ENCODE results near the gene HSD17B4. TPM values are rescaled to one million over a fixed set of nuclear protein-coding genes. Genes with fewer than 3 reads are reported as not detected.
"Not testable (repeated sequence)": the region's sequence is repeated elsewhere in the genome, so short reads cannot be mapped to it uniquely, and the experiment has no call there.

HSD17B4 gene
- polyA plus RNA-seq, 6 donors from 2014 or later = 118 to 195 (median 128) TPM

GRCh38 chr5:119417891-119418605 is 34.2 kb upstream of the HSD17B4 start:
- ATAC-seq (ENCODE audit: low read depth in 2 of 2) (no peak), DNase-seq (no peak)
- H3K4me1 Mint-ChIP-seq = peaks cover 56 to 88% (median 64%) of the 10 kb centered on the region in 3 donors
- peak overlapping the region in 6 of 8 donors; percentile 18 to 82 (median 40) for H3K4me3 Mint-ChIP-seq
- H3K9me3 Mint-ChIP-seq = peaks cover 0 to 8% (median 6%) of the 10 kb centered on the region in 7 donors
- peak overlapping the region in 5 of 6 donors; percentile 45 to 97 (median 93) for H3K27ac Mint-ChIP-seq
- H3K27me3 Mint-ChIP-seq = no peaks in the 10 kb centered on the region
- H3K36me3 Mint-ChIP-seq = no peaks in the 10 kb centered on the region

- Mint-ChIP-seq H3K9me3 (peaks cover 0 to 8% (median 6%) of the 10 kb centered on the region in 7 donors), H3K27ac (peak overlapping the region; percentile 45 to 97 (median 94)), H3K27me3 (no peaks in the 10 kb centered on the region), H3K4me3 (peak overlapping the region; percentile 17 to 87 (median 56)), H3K36me3 (no peaks in the 10 kb centered on the region), H3K4me1 (peaks cover 55 to 83% (median 65%) of the 10 kb centered on the region in 3 donors)
- ATAC-seq (ENCODE audit: low read depth in 2 of 2) = peak; percentile 60 to 72
- peak; percentile 48 for DNase-seq
These were observed 33.6 kb upstream of the HSD17B4 start for GRCh38 chr5:119418606-119419100.

GRCh38 chr5:119420169-119420568 is 32.1 kb upstream of the HSD17B4 start:
- H3K27me3 Mint-ChIP-seq = no peaks in the 10 kb centered on the region
- H3K36me3 Mint-ChIP-seq = peaks cover 0 to 4% of the 10 kb centered on the region in 2 donors
- peak overlapping the region in 7 of 8 donors; percentile 19 to 82 (median 54) for H3K4me3 Mint-ChIP-seq
- peak overlapping the region; percentile 45 to 97 (median 94) for H3K27ac Mint-ChIP-seq
- H3K4me1 Mint-ChIP-seq = peaks cover 48 to 73% (median 64%) of the 10 kb centered on the region in 3 donors
- DNase-seq (peak; percentile 50), ATAC-seq (ENCODE audit: low read depth in 2 of 2) (peak; percentile 40 to 61)
- H3K9me3 Mint-ChIP-seq = peaks cover 0 to 4% (median 1%) of the 10 kb centered on the region in 7 donors

- Mint-ChIP-seq H3K4me1 (peaks cover 32 to 58% (median 36%) of the 10 kb centered on the region in 3 donors), H3K27me3 (no peaks in the 10 kb centered on the region), H3K27ac (peak overlapping the region in 3 of 6 donors; percentile 7 to 26 (median 8)), H3K36me3 (peaks cover 4 to 7% of the 10 kb centered on the region in 2 donors), H3K9me3 (peaks cover 0 to 5% (median 0%) of the 10 kb centered on the region in 7 donors), H3K4me3 (peak overlapping the region in 4 of 8 donors; percentile 1 to 80 (median 38))
- ATAC-seq (ENCODE audit: low read depth in 2 of 2) = peak in 1 of 2 donors; percentile 37
- DNase-seq = no peak
These were observed 26.2 kb upstream of the HSD17B4 start for GRCh38 chr5:119426057-119426456.

GRCh38 chr5:119427060-119427459 is 25.2 kb upstream of the HSD17B4 start:
- H3K4me3 Mint-ChIP-seq = peak overlapping the region in 2 of 8 donors; percentile 64 to 87
- H3K9me3 Mint-ChIP-seq = peaks cover 0 to 5% (median 0%) of the 10 kb centered on the region in 7 donors
- H3K36me3 Mint-ChIP-seq = peaks cover 4 to 7% of the 10 kb centered on the region in 2 donors
- no peaks in the 10 kb centered on the region for H3K27me3 Mint-ChIP-seq
- peak overlapping the region in 1 of 6 donors; percentile 42 for H3K27ac Mint-ChIP-seq
- DNase-seq = no peak
- no peak for ATAC-seq (ENCODE audit: low read depth in 2 of 2)
- peaks cover 32 to 51% (median 36%) of the 10 kb centered on the region in 3 donors for H3K4me1 Mint-ChIP-seq

- H3K4me1 Mint-ChIP-seq = peaks cover 28 to 49% (median 36%) of the 10 kb centered on the region in 3 donors
- peak overlapping the region in 5 of 6 donors; percentile 14 to 76 (median 74) for H3K27ac Mint-ChIP-seq
These were observed 24.7 kb upstream of the HSD17B4 start for GRCh38 chr5:119427596-119427995.

GRCh38 chr5:119428166-119428565 is 24.1 kb upstream of the HSD17B4 start:
- not testable (repeated sequence) for H3K27me3 Mint-ChIP-seq; ATAC-seq (ENCODE audit: low read depth in 2 of 2); H3K36me3 Mint-ChIP-seq; DNase-seq; H3K9me3 Mint-ChIP-seq
- Mint-ChIP-seq H3K4me3 (peak overlapping the region in 6 of 8 donors; percentile 3 to 87 (median 37)), H3K4me1 (peaks cover 28 to 49% (median 38%) of the 10 kb centered on the region in 3 donors), H3K27ac (peak overlapping the region in 5 of 6 donors; percentile 28 to 97 (median 74))

More at GRCh38 chr5:119427596-119427995, 24.7 kb upstream of the HSD17B4 start:
- not testable (repeated sequence) for ATAC-seq (ENCODE audit: low read depth in 2 of 2); H3K27me3 Mint-ChIP-seq; H3K36me3 Mint-ChIP-seq; DNase-seq; H3K9me3 Mint-ChIP-seq
- H3K4me3 Mint-ChIP-seq = peak overlapping the region in 4 of 8 donors; percentile 5 to 87 (median 57)

GRCh38 chr5:119428574-119428973 is 23.7 kb upstream of the HSD17B4 start:
- DNase-seq; H3K9me3 Mint-ChIP-seq; H3K27me3 Mint-ChIP-seq; H3K36me3 Mint-ChIP-seq; ATAC-seq (ENCODE audit: low read depth in 2 of 2): not testable (repeated sequence)
- H3K27ac Mint-ChIP-seq = peak overlapping the region in 3 of 6 donors; percentile 28 to 97 (median 76)
- peaks cover 28 to 53% (median 42%) of the 10 kb centered on the region in 3 donors for H3K4me1 Mint-ChIP-seq
- H3K4me3 Mint-ChIP-seq = peak overlapping the region in 3 of 8 donors; percentile 11 to 87 (median 64)

- peaks cover 0 to 12% (median 6%) of the 10 kb centered on the region in 7 donors for H3K9me3 Mint-ChIP-seq
- not testable (repeated sequence) for H3K27me3 Mint-ChIP-seq; ATAC-seq (ENCODE audit: low read depth in 2 of 2); H3K27ac Mint-ChIP-seq; H3K36me3 Mint-ChIP-seq; DNase-seq
- H3K4me1 Mint-ChIP-seq = peaks cover 26 to 55% (median 35%) of the 10 kb centered on the region in 3 donors
- H3K4me3 Mint-ChIP-seq = peak overlapping the region in 1 of 8 donors; percentile 44
These were observed 19.5 kb upstream of the HSD17B4 start for GRCh38 chr5:119432674-119433237.

- DNase-seq = peak; percentile 83
- Mint-ChIP-seq H3K27ac (peak overlapping the region; percentile 24 to 74 (median 43)), H3K36me3 (peaks cover 0 to 3% of the 10 kb centered on the region in 2 donors), H3K4me3 (peak overlapping the region; percentile 1 to 86 (median 59)), H3K4me1 (peaks cover 26 to 54% (median 43%) of the 10 kb centered on the region in 3 donors), H3K9me3 (peaks cover 0 to 15% (median 10%) of the 10 kb centered on the region in 7 donors), H3K27me3 (no peaks in the 10 kb centered on the region)
- ATAC-seq (ENCODE audit: low read depth in 2 of 2) = peak; percentile 87 to 92
These were observed 16.7 kb upstream of the HSD17B4 start for GRCh38 chr5:119435436-119436132.

- ATAC-seq (ENCODE audit: low read depth in 2 of 2); DNase-seq; H3K27me3 Mint-ChIP-seq; H3K36me3 Mint-ChIP-seq: not testable (repeated sequence)
- peak overlapping the region; percentile 2 to 94 (median 72) for H3K27ac Mint-ChIP-seq
- H3K9me3 Mint-ChIP-seq = peaks cover 0 to 33% (median 11%) of the 10 kb centered on the region in 7 donors
- peaks cover 26 to 54% (median 43%) of the 10 kb centered on the region in 3 donors for H3K4me1 Mint-ChIP-seq
- peak overlapping the region in 6 of 8 donors; percentile 32 to 94 (median 80) for H3K4me3 Mint-ChIP-seq
These were observed 14.3 kb upstream of the HSD17B4 start for GRCh38 chr5:119437785-119438586.

- Mint-ChIP-seq H3K4me1 (peaks cover 26 to 50% (median 38%) of the 10 kb centered on the region in 3 donors), H3K4me3 (peak overlapping the region; percentile 17 to 94 (median 82)), H3K9me3 (peaks cover 0 to 37% (median 16%) of the 10 kb centered on the region in 7 donors), H3K27ac (peak overlapping the region; percentile 2 to 94 (median 84))
- not testable (repeated sequence) for H3K27me3 Mint-ChIP-seq; H3K36me3 Mint-ChIP-seq; DNase-seq; ATAC-seq (ENCODE audit: low read depth in 2 of 2)
These were observed 13.7 kb upstream of the HSD17B4 start for GRCh38 chr5:119438587-119438917.

Measured in naive B cell (primary cell).